Activated naive CD8-positive, alpha-beta T cell treated with anti-CD3 and anti-CD28 coated beads, Interleukin-2, amount 10 ng/mL, durations not matched to agents 7 days and 5 days (primary cell): ENCODE data around the gene MCF2L. TPM values are rescaled to one million over a fixed set of nuclear protein-coding genes. Genes with fewer than 3 reads are reported as not detected.

Experiments
- ATAC-seq: fragments of 150-1000 bp; cut with Tn5 transposase; one replicate; pipeline ENCODE4 v1.10.0; 2021; ENCODE audit warnings: low read depth, moderate library complexity
- POLR2A ChIA-PET: fragments of 350-600 bp; sonication (Branson Sonifier 250); formaldehyde crosslinking; loops from one replicate; lab custom pipeline; 2021; ENCODE audit warnings: antibody characterized with exemption; lab: Charles Lee
- DNase-seq: peaks from one replicate; pipeline ENCODE4 v3.0.0; 2021
- H3K27ac Mint-ChIP-seq: one replicate; pipeline ENCODE4 v1.8.0; 2022; ENCODE audit warnings: mild to moderate bottlenecking, mixed read lengths
- H3K27me3 Mint-ChIP-seq: one replicate; pipeline ENCODE4 v1.8.0; 2022; ENCODE audit warnings: mild to moderate bottlenecking, moderate library complexity, mixed read lengths
- H3K36me3 Mint-ChIP-seq: one replicate; pipeline ENCODE4 v1.8.0; 2021; ENCODE audit warnings: mild to moderate bottlenecking, mixed read lengths
- H3K4me1 Mint-ChIP-seq: one replicate; pipeline ENCODE4 v1.8.0; 2021; ENCODE audit warnings: mixed read lengths
- H3K4me3 Mint-ChIP-seq: one replicate; pipeline ENCODE4 v1.8.0; 2022; ENCODE audit warnings: mild to moderate bottlenecking, moderate library complexity, mixed read lengths
- H3K9me3 Mint-ChIP-seq: one replicate; pipeline ENCODE4 v1.8.0; 2021; ENCODE audit warnings: mixed read lengths
- total RNA-seq, 2 experiments: library from RNA; stranded (reverse); gene quantifications; one replicate each; pipeline ENCODE4 v1.2.3, GENCODE V29; 2021

Gene MCF2L
- total RNA-seq, 2 experiments from 2014 or later: 9.3 to 11.5 TPM

DNA sequence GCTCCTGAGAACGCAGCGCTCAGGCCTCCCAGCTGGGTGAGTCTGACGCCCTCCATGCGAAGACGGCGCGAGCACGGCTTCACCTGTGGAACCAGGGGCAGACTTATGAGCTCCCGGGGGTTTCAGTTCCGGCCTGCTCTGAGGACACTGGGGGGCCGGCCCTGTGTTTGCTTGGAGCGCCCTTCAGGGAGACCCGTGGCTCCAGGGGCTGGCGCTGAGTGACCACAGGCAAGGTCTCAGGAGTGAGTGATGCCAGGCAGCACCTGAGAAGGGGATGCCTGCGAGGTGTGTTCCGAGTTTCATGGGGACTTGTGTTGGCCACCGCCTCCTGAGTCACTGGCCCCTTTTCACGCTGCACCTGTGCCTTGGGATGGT lies 4.5 kb downstream of the MCF2L start:
- Mint-ChIP-seq H3K27me3 (peaks cover 16% of the 10 kb centered on the region), H3K27ac (no peak overlapping the region), H3K4me3 (no peak overlapping the region), H3K36me3 (no peaks in the 10 kb centered on the region), H3K4me1 (peaks cover 14% of the 10 kb centered on the region), H3K9me3 (peaks cover 5% of the 10 kb centered on the region)
- DNase-seq: no peak
- POLR2A ChIA-PET: no interaction called here
- no peak for ATAC-seq

GRCh38 chr13:112974125-112974524 lies 5.1 kb downstream of the MCF2L start:
- Mint-ChIP-seq H3K27ac (no peak overlapping the region), H3K9me3 (peaks cover 5% of the 10 kb centered on the region), H3K36me3 (no peaks in the 10 kb centered on the region), H3K27me3 (peaks cover 16% of the 10 kb centered on the region), H3K4me1 (peaks cover 14% of the 10 kb centered on the region), H3K4me3 (no peak overlapping the region)
- POLR2A ChIA-PET: no interaction called here
- ATAC-seq: no peak
- DNase-seq: no peak

- DNase-seq (no peak), ATAC-seq (no peak)
- H3K4me3 Mint-ChIP-seq: no peak overlapping the region
- H3K27me3 Mint-ChIP-seq: peaks cover 11% of the 10 kb centered on the region
- H3K9me3 Mint-ChIP-seq: peaks cover 5% of the 10 kb centered on the region
- H3K27ac Mint-ChIP-seq: no peak overlapping the region
- no peaks in the 10 kb centered on the region for H3K36me3 Mint-ChIP-seq
- peaks cover 9% of the 10 kb centered on the region for H3K4me1 Mint-ChIP-seq
- POLR2A ChIA-PET: no interaction called here
These were observed 5.7 kb downstream of the MCF2L start for GRCh38 chr13:112974671-112975070.

- ATAC-seq (no peak), DNase-seq (no peak)
- no peak overlapping the region for H3K27ac Mint-ChIP-seq
- H3K36me3 Mint-ChIP-seq: no peaks in the 10 kb centered on the region
- peaks cover 3% of the 10 kb centered on the region for H3K27me3 Mint-ChIP-seq
- H3K9me3 Mint-ChIP-seq: peaks cover 5% of the 10 kb centered on the region
- no peak overlapping the region for H3K4me3 Mint-ChIP-seq
- POLR2A ChIA-PET: no interaction called here
- H3K4me1 Mint-ChIP-seq: peaks cover 2% of the 10 kb centered on the region
These were observed 6.5 kb downstream of the MCF2L start for GRCh38 chr13:112975401-112975939.

DNA sequence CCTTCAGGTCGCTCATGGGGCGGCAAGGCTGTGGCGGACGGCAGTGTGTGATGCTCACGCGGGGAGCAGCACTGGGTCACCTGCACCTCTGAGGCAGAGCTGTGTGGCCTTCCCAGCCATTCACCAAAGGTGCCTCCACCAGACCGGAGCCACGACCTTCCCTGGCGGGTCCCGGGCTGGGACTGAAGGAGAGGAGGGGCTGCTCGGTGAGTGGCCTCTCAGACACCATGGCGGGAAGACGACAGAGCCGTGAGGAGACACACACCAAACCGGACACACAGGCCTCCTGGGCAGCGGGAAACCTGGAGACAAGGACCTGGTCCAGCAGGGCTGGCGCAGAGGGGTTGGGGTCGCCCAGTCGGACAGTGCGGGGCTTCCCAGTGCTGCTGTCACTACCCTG lies 7.5 kb downstream of the MCF2L start:
- H3K36me3 Mint-ChIP-seq: no peaks in the 10 kb centered on the region
- DNase-seq (no peak), ATAC-seq (no peak)
- H3K9me3 Mint-ChIP-seq: peaks cover 5% of the 10 kb centered on the region
- H3K4me1 Mint-ChIP-seq: peaks cover 2% of the 10 kb centered on the region
- POLR2A ChIA-PET: no interaction called here
- H3K27me3 Mint-ChIP-seq: no peaks in the 10 kb centered on the region
- no peak overlapping the region for H3K27ac Mint-ChIP-seq
- H3K4me3 Mint-ChIP-seq: no peak overlapping the region

- Mint-ChIP-seq H3K4me3 (no peak overlapping the region), H3K36me3 (no peaks in the 10 kb centered on the region), H3K9me3 (peaks cover 5% of the 10 kb centered on the region), H3K27me3 (no peaks in the 10 kb centered on the region), H3K27ac (no peak overlapping the region), H3K4me1 (peaks cover 2% of the 10 kb centered on the region)
- no peak for DNase-seq
- no peak for ATAC-seq
- POLR2A ChIA-PET: no interaction called here
These were observed 8.1 kb downstream of the MCF2L start for GRCh38 chr13:112977091-112977490.

DNA sequence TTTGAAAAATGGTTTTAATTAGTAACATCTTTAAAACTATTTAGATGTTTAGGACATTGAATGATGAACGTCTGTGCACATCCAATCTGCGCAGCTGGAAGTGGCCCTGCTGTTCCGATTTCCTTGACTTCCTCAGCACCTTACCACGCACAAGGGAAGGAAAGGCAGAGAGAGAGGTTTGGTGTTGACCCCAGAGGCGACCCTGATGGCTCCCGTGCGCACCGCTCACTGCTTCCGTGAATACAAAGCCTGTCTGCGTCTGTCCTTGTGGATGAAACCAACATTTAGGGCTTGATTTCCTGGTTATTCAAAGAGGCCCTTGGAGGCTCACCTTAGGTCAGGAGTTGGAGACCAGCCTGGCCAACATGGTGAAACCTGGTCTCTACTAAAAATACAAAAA lies 8.5 kb downstream of the MCF2L start:
- DNase-seq (no peak), ATAC-seq (no peak)
- POLR2A ChIA-PET: no interaction called here
- H3K4me1 Mint-ChIP-seq: no peaks in the 10 kb centered on the region
- no peak overlapping the region for H3K4me3 Mint-ChIP-seq
- peaks cover under 1% of the 10 kb centered on the region for H3K9me3 Mint-ChIP-seq
- no peaks in the 10 kb centered on the region for H3K36me3 Mint-ChIP-seq
- no peak overlapping the region for H3K27ac Mint-ChIP-seq
- H3K27me3 Mint-ChIP-seq: no peaks in the 10 kb centered on the region

GRCh38 chr13:112978561-112979405 lies 9.8 kb downstream of the MCF2L start:
- Mint-ChIP-seq H3K4me3 (no peak overlapping the region), H3K27ac (no peak overlapping the region), H3K27me3 (no peaks in the 10 kb centered on the region), H3K36me3 (no peaks in the 10 kb centered on the region), H3K9me3 (no peaks in the 10 kb centered on the region), H3K4me1 (no peaks in the 10 kb centered on the region)
- ATAC-seq (no peak), DNase-seq (no peak)
- POLR2A ChIA-PET: no interaction called here

GRCh38 chr13:112979406-112979902 lies 10.4 kb downstream of the MCF2L start:
- Mint-ChIP-seq H3K27me3 (no peaks in the 10 kb centered on the region), H3K36me3 (no peaks in the 10 kb centered on the region), H3K4me1 (no peaks in the 10 kb centered on the region), H3K4me3 (no peak overlapping the region), H3K27ac (no peak overlapping the region), H3K9me3 (no peaks in the 10 kb centered on the region)
- no peak for ATAC-seq
- no peak for DNase-seq
- POLR2A ChIA-PET: no interaction called here

GRCh38 chr13:112980434-112980833 lies 11.4 kb downstream of the MCF2L start:
- ATAC-seq (no peak), DNase-seq (no peak)
- Mint-ChIP-seq H3K4me1 (no peaks in the 10 kb centered on the region), H3K9me3 (no peaks in the 10 kb centered on the region), H3K4me3 (peak overlapping the region; percentile 55), H3K27me3 (no peaks in the 10 kb centered on the region), H3K27ac (no peak overlapping the region), H3K36me3 (no peaks in the 10 kb centered on the region)
- POLR2A ChIA-PET: no interaction called here

DNA sequence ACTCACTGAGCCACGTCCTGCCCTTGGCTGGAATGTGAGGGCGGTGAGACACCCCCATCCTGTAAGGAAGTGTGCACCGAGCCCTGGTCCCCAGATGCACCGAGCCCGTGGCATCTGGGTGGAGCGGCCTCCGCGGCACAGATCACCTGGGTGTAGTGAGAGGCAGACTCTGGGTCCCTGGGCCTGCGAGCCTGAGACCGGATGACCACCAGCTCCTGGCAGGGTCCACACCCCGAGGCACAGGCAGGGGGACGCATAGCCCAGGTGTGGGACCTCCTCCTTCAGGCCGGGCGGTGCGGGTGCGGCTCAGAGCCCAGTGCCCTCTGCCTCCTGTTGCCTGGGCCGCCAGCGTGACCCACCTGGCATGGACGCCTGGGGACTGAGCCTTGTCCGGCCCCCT lies 12.4 kb downstream of the MCF2L start:
- Mint-ChIP-seq H3K36me3 (no peaks in the 10 kb centered on the region), H3K9me3 (no peaks in the 10 kb centered on the region), H3K4me1 (no peaks in the 10 kb centered on the region), H3K4me3 (no peak overlapping the region), H3K27ac (no peak overlapping the region), H3K27me3 (no peaks in the 10 kb centered on the region)
- POLR2A ChIA-PET: no interaction called here
- ATAC-seq (no peak), DNase-seq (no peak)

- POLR2A ChIA-PET: no interaction called here
- no peaks in the 10 kb centered on the region for H3K36me3 Mint-ChIP-seq
- H3K27me3 Mint-ChIP-seq: no peaks in the 10 kb centered on the region
These were observed 13.4 kb downstream of the MCF2L start for GRCh38 chr13:112982281-112983041.

GRCh38 chr13:112983042-112983305 lies 14.0 kb downstream of the MCF2L start:
- Mint-ChIP-seq H3K4me3 (no peak overlapping the region), H3K27me3 (no peaks in the 10 kb centered on the region), H3K36me3 (no peaks in the 10 kb centered on the region), H3K9me3 (no peaks in the 10 kb centered on the region), H3K27ac (no peak overlapping the region), H3K4me1 (no peaks in the 10 kb centered on the region)
- DNase-seq (no peak), ATAC-seq (no peak)
- POLR2A ChIA-PET: no interaction called here

More at GRCh38 chr13:112982281-112983041, 13.4 kb downstream of the MCF2L start:
- ATAC-seq (no peak), DNase-seq (no peak)
- Mint-ChIP-seq H3K4me1 (no peaks in the 10 kb centered on the region), H3K9me3 (no peaks in the 10 kb centered on the region), H3K27ac (no peak overlapping the region), H3K4me3 (no peak overlapping the region)
